ENCODE data around the gene TMEM82.

- no peak for TF ChIP-seq CTCF (IDR thresholded peaks at IDR 0.05; ENCODE audit: poor library complexity)
- no peak for TF ChIP-seq EZH2 (IDR thresholded peaks at IDR 0.05; ENCODE audit: borderline replicate concordance)
- TF ChIP-seq EZH2phosphoT487 (IDR thresholded peaks at IDR 0.05; ENCODE audit: low read depth, severe bottlenecking, unreplicated experiment) = no peak
Measured at GRCh38 chr1:15707239-15707925, 34.9 kb upstream of the TMEM82 start.

All from hepatocyte (in vitro differentiated cells).